Middle frontal gyrus (tissue), 1 donor: ENCODE measurements around the gene RING1.
A peak's percentile ranks its signal among the peaks of the same experiment; 100 is the strongest.

Experiments
- DNase-seq: peaks from one replicate; pipeline ENCODE4 v3.0.0-alpha.2; 2015; ENCODE audit warnings: low spot score; ENCODE audit errors: extremely low spot score

The RING1 gene

DNA sequence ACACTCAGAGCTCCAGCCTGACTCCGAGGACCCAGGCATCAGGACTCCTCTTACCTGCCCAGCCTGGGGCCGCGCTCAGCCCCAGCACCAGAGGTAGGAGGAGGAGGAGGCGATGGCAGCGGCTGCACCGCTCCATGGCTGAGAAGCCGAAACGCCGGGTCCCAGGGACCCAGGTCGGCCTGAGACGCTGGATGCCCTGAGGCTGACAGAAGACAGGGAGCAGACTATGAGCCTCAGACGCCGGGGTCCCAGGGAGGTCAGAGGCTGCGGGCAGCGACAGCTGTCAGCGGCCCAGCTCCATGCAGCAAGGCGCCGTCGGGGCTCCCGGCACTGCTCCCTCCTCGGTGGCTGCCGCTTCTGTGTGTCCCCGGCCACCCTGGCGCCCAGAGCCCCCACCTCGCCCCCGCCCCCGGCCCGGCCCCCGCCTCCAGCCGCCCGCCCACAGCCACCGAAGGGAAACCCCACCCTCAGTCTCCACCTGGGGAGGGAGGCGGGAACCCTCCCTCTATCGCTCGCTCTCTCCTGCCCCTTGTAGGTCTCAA lies 16.1 kb upstream of the RING1 start, which contains the start of gene COL11A2:
TSS of gene COL11A2 (minus strand) at position 363 of the 542 bp plus-strand sequence. CDS start at position 136, 227 bp downstream.
- no peak for DNase-seq

- DNase-seq = peak; percentile 24
Observed at GRCh38 chr6:33192671-33193602, 15.4 kb upstream of the RING1 start.

- DNase-seq = no peak
Observed at GRCh38 chr6:33193619-33194018, 14.7 kb upstream of the RING1 start.

- DNase-seq = no peak
Observed at GRCh38 chr6:33194431-33194979, 13.8 kb upstream of the RING1 start.

GRCh38 chr6:33195304-33196165 lies 12.8 kb upstream of the RING1 start:
- no peak for DNase-seq

- DNase-seq = no peak
Observed at GRCh38 chr6:33197431-33198048, 10.8 kb upstream of the RING1 start.

- DNase-seq = no peak
Observed at GRCh38 chr6:33198159-33198852, 10.0 kb upstream of the RING1 start.

DNA sequence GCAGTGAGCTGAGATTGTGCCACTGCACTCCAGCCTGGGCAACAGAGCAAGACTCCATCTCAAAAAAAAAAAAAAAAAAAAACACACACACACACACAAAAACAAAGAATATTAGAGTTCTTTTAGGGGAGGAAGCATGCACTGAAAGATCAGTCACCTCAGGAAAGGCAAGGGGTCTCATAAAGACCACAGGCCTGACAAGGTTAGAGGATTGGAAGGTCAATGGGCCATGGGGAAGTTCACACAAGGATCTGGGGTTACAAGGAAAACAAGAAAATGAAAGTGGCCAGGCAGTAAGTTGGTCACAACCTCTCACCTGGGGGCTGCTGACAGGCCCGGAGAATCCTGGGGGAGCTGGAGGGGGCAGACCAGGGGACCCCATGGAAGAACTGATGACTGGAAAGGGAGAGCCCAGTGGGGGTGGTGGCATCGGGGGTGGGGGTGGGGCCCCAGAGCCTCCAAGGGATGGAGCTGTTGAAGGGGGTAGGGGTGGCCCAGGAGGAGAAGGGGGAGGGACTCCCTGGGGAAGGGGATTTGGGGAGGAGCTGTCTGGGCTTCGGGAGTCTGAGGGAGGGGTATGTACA lies 9.4 kb upstream of the RING1 start:
- DNase-seq = no peak

GRCh38 chr6:33199687-33200218 lies 8.5 kb upstream of the RING1 start:
- no peak for DNase-seq

GRCh38 chr6:33200219-33201146 lies 7.8 kb upstream of the RING1 start, which contains the start of the genes RXRB and SLC39A7:
RXRB (minus strand) TSS chr6:33200665; CDS start chr6:33200476, 189 bp downstream.
SLC39A7 (plus strand) TSS chr6:33200867; CDS start chr6:33201246, 379 bp downstream.
- peak; percentile 98 for DNase-seq

DNA sequence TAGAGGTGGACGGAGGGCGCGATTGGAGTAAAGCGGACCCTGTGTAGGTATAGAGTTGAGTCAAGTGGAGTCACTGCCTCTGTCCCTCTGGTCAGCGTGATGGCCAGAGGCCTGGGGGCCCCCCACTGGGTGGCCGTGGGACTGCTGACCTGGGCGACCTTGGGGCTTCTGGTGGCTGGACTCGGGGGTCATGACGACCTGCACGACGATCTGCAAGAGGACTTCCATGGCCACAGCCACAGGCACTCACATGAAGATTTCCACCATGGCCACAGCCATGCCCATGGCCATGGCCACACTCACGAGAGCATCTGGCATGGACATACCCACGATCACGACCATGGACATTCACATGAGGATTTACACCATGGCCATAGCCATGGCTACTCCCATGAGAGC lies 7.2 kb upstream of the RING1 start:
- no peak for DNase-seq

- DNase-seq = no peak
Observed at GRCh38 chr6:33201935-33202334, 6.4 kb upstream of the RING1 start.

- DNase-seq = no peak
Observed at GRCh38 chr6:33202799-33203198, 5.5 kb upstream of the RING1 start.

GRCh38 chr6:33203443-33204164 lies 4.7 kb upstream of the RING1 start:
- no peak for DNase-seq

DNA sequence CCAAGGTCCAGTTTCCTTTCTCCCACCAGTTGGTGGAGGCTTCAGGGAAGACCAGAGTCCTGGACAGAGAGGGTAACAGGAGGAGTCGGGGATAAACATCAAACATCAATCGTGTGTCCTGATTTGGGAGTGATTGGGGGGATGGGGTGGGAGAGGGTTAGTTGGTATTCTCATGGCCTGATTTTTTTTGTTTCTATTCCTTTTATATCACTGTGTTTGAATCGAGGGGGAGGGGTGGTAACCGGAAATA lies 4.2 kb upstream of the RING1 start:
- DNase-seq = no peak

DNA sequence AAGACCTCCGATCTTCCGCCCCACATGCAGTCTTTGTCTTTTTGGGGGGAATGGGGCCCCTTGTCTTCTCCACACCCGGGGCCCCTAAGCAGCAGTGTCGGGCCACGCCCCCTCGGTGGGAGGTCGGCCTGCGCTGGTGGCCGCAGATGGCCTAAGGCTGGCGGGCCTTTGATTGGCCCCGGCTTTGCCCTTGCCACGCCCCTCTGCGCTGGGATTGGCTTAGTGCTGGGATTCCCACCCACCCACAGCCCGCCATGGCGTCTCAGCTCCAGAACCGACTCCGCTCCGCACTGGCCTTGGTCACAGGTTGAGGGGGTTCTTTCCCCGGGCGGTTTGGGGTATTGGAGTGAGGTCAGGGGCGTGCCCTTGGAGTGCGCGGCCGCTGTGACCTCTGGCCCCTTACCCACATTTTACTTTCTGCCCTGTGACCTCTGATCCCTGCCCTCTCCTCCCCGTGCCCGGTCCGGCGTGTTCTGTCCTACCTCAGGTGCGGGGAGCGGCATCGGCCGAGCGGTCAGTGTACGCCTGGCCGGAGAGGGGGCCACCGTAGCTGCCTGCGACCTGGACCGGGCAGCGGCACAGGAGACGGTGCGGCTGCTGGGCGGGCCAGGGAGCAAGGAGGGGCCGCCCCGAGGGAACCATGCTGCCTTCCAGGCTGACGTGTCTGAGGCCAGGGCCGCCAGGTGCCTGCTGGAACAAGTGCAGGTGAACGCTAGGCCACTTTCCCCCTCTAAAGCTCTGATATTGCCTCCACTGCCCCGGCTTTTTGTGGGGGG lies 3.7 kb upstream of the RING1 start, which contains the start of gene HSD17B8:
TSS of gene HSD17B8 (plus strand) at position 241 of the 776 bp plus-strand sequence. CDS start at position 255, 14 bp downstream.
- peak; percentile 87 for DNase-seq
